ENCODE measurements around the gene LYPD6B.

The LYPD6B gene

GRCh38 chr2:149044500-149044899, 6.0 kb downstream of the LYPD6B start:
- no peaks in the 10 kb centered on the region for H3K27me3 ChIP-seq (ENCODE audit: control insufficient read depth, insufficient read depth, low read length)
- no peak overlapping the region for H3K9ac ChIP-seq (ENCODE audit: low read depth, low read length)
- no peaks in the 10 kb centered on the region for H3K36me3 ChIP-seq (ENCODE audit: insufficient read depth, low read length)
- H3K4me1 ChIP-seq (ENCODE audit: control insufficient read depth, insufficient read depth, low read length), result peaks cover 1% of the 10 kb centered on the region
- H3K4me3 ChIP-seq (ENCODE audit: low read length), result no peak overlapping the region
- H3K4me2 ChIP-seq (ENCODE audit: low read length), result no peak overlapping the region
- H3K9me3 ChIP-seq (replicated peaks; ENCODE audit: low read length), result no peaks in the 10 kb centered on the region

DNA sequence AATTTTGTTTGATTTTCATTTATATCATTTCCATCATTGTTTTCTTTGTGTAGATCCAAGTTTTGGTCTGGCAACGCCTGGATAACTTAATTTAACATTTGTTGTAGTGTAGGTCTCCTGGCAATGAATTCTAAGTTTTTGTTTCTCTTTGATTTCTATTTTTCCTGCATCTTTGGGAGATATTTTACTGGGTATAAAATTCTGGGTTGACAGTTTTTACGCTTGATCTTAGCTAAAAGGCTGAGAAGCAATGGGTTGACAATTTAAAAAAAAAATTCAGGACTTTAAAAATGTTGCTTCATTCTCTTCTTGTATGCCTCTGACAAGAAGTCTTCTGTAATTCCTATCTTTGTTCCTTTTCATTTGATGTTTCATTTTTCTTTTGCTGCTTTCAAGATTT, 8.6 kb downstream of the LYPD6B start:
- no peaks in the 10 kb centered on the region for H3K36me3 ChIP-seq (ENCODE audit: insufficient read depth, low read length)
- peaks cover 12% of the 10 kb centered on the region for H3K4me1 ChIP-seq (ENCODE audit: control insufficient read depth, insufficient read depth, low read length)
- H3K4me3 ChIP-seq (ENCODE audit: low read length), result no peak overlapping the region
- no peak overlapping the region for H3K4me2 ChIP-seq (ENCODE audit: low read length)
- no peaks in the 10 kb centered on the region for H3K9me3 ChIP-seq (replicated peaks; ENCODE audit: low read length)
- no peaks in the 10 kb centered on the region for H3K27me3 ChIP-seq (ENCODE audit: control insufficient read depth, insufficient read depth, low read length)
- H3K9ac ChIP-seq (ENCODE audit: low read depth, low read length), result no peak overlapping the region

- H3K4me1 ChIP-seq (ENCODE audit: control insufficient read depth, insufficient read depth, low read length), result peaks cover 12% of the 10 kb centered on the region
- no peak overlapping the region for H3K4me2 ChIP-seq (ENCODE audit: low read length)
- H3K9ac ChIP-seq (ENCODE audit: low read depth, low read length), result no peak overlapping the region
- no peak overlapping the region for H3K4me3 ChIP-seq (ENCODE audit: low read length)
- no peaks in the 10 kb centered on the region for H3K36me3 ChIP-seq (ENCODE audit: insufficient read depth, low read length)
- H3K9me3 ChIP-seq (replicated peaks; ENCODE audit: low read length), result no peaks in the 10 kb centered on the region
- H3K27me3 ChIP-seq (ENCODE audit: control insufficient read depth, insufficient read depth, low read length), result no peaks in the 10 kb centered on the region
These were observed 10.6 kb downstream of the LYPD6B start for GRCh38 chr2:149049142-149049541.

DNA sequence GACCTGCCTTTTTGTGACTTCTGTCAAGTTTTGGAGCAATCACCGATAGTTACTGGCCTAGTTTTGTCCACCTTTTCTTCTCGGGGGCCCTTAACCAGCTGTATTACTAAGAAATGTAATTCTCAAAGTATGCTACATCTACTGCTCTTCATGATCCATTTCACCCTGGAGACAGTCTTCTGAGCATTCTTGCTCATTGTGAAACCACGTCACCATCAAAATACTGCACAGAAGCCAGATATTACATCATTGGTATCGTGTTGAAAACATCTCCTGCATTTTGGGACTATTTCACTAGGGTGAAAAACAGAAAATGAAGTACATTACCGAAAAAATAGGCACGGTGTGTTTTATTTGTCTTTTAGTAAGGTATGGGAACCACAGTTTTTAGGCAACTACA, 11.7 kb downstream of the LYPD6B start:
- H3K4me3 ChIP-seq (ENCODE audit: low read length), result no peak overlapping the region
- no peak overlapping the region for H3K9ac ChIP-seq (ENCODE audit: low read depth, low read length)
- peaks cover 12% of the 10 kb centered on the region for H3K4me1 ChIP-seq (ENCODE audit: control insufficient read depth, insufficient read depth, low read length)
- H3K36me3 ChIP-seq (ENCODE audit: insufficient read depth, low read length), result no peaks in the 10 kb centered on the region
- H3K27me3 ChIP-seq (ENCODE audit: control insufficient read depth, insufficient read depth, low read length), result no peaks in the 10 kb centered on the region
- H3K9me3 ChIP-seq (replicated peaks; ENCODE audit: low read length), result no peaks in the 10 kb centered on the region
- H3K4me2 ChIP-seq (ENCODE audit: low read length), result peak overlapping the region; percentile 24

- H3K9ac ChIP-seq (ENCODE audit: low read depth, low read length), result peak overlapping the region; percentile 25
These were observed 17.3 kb downstream of the LYPD6B start for GRCh38 chr2:149055751-149056150.

GRCh38 chr2:149056541-149057255, 18.2 kb downstream of the LYPD6B start:
- no peak overlapping the region for H3K4me3 ChIP-seq (ENCODE audit: low read length)
- no peak overlapping the region for H3K4me2 ChIP-seq (ENCODE audit: low read length)
- H3K27me3 ChIP-seq (ENCODE audit: control insufficient read depth, insufficient read depth, low read length), result no peaks in the 10 kb centered on the region
- H3K9me3 ChIP-seq (replicated peaks; ENCODE audit: low read length), result no peaks in the 10 kb centered on the region
- no peak overlapping the region for H3K9ac ChIP-seq (ENCODE audit: low read depth, low read length)
- H3K4me1 ChIP-seq (ENCODE audit: control insufficient read depth, insufficient read depth, low read length), result peaks cover 14% of the 10 kb centered on the region
- H3K36me3 ChIP-seq (ENCODE audit: insufficient read depth, low read length), result no peaks in the 10 kb centered on the region

More at GRCh38 chr2:149055751-149056150, 17.3 kb downstream of the LYPD6B start:
- Histone ChIP-seq H3K27me3 (ENCODE audit: control insufficient read depth, insufficient read depth, low read length) (no peaks in the 10 kb centered on the region), H3K4me3 (ENCODE audit: low read length) (no peak overlapping the region), H3K36me3 (ENCODE audit: insufficient read depth, low read length) (no peaks in the 10 kb centered on the region), H3K9me3 (replicated peaks; ENCODE audit: low read length) (no peaks in the 10 kb centered on the region), H3K4me1 (ENCODE audit: control insufficient read depth, insufficient read depth, low read length) (peaks cover 11% of the 10 kb centered on the region), H3K4me2 (ENCODE audit: low read length) (peak overlapping the region; percentile 51)

DNA sequence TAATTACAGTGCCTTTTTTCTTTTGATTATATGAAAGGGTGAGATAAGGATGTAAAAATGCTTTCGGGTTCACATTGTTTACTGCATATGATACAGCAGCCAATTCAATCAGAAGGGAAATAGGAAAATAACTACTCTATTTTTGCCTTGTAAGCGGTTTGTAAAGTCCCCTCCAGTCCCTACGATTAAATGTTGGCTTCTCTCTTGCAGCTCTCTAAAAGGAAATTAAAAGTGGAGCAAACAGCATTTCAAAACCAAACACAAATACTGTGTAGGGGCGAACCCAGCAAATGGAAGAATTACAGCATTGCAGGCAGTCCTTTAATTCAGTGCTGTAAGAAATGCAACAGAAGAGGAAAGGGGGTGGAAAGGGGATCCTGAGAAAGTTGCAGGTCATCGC, 18.9 kb downstream of the LYPD6B start:
- no peaks in the 10 kb centered on the region for H3K27me3 ChIP-seq (ENCODE audit: control insufficient read depth, insufficient read depth, low read length)
- H3K9ac ChIP-seq (ENCODE audit: low read depth, low read length), result no peak overlapping the region
- H3K4me2 ChIP-seq (ENCODE audit: low read length), result no peak overlapping the region
- H3K36me3 ChIP-seq (ENCODE audit: insufficient read depth, low read length), result no peaks in the 10 kb centered on the region
- H3K4me1 ChIP-seq (ENCODE audit: control insufficient read depth, insufficient read depth, low read length), result peaks cover 14% of the 10 kb centered on the region
- H3K9me3 ChIP-seq (replicated peaks; ENCODE audit: low read length), result no peaks in the 10 kb centered on the region
- no peak overlapping the region for H3K4me3 ChIP-seq (ENCODE audit: low read length)

DNA sequence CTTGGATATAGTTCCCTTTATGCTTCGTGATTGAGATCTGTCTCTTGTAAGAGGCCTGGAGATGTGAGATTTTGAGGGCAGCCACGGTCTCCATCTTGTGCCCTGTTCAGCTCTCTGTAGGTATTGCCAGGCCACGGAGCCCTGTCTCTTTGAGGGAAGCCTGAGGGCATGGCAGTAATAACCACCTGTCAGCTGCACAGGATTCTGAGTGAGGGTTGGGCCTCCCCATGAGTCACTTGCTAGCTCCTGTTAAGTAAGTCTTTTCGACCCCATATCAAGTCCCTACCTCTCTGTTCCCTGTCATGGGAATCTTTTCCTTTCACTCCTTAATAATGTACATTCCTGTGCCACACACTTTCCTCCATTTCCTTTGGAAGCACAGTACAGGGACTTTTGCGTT, 20.4 kb downstream of the LYPD6B start:
- Histone ChIP-seq H3K27me3 (ENCODE audit: control insufficient read depth, insufficient read depth, low read length) (no peaks in the 10 kb centered on the region), H3K9me3 (replicated peaks; ENCODE audit: low read length) (no peaks in the 10 kb centered on the region), H3K9ac (ENCODE audit: low read depth, low read length) (no peak overlapping the region), H3K36me3 (ENCODE audit: insufficient read depth, low read length) (no peaks in the 10 kb centered on the region), H3K4me1 (ENCODE audit: control insufficient read depth, insufficient read depth, low read length) (peaks cover 19% of the 10 kb centered on the region), H3K4me3 (ENCODE audit: low read length) (no peak overlapping the region), H3K4me2 (ENCODE audit: low read length) (no peak overlapping the region)

GRCh38 chr2:149059822-149060221, 21.3 kb downstream of the LYPD6B start:
- Histone ChIP-seq H3K9ac (ENCODE audit: low read depth, low read length) (no peak overlapping the region), H3K4me1 (ENCODE audit: control insufficient read depth, insufficient read depth, low read length) (peaks cover 24% of the 10 kb centered on the region), H3K4me3 (ENCODE audit: low read length) (no peak overlapping the region), H3K27me3 (ENCODE audit: control insufficient read depth, insufficient read depth, low read length) (no peaks in the 10 kb centered on the region), H3K36me3 (ENCODE audit: insufficient read depth, low read length) (no peaks in the 10 kb centered on the region), H3K9me3 (replicated peaks; ENCODE audit: low read length) (no peaks in the 10 kb centered on the region), H3K4me2 (ENCODE audit: low read length) (no peak overlapping the region)

GRCh38 chr2:149061133-149061745, 22.7 kb downstream of the LYPD6B start:
- no peak overlapping the region for H3K9ac ChIP-seq (ENCODE audit: low read depth, low read length)
- no peak overlapping the region for H3K4me2 ChIP-seq (ENCODE audit: low read length)
- no peaks in the 10 kb centered on the region for H3K27me3 ChIP-seq (ENCODE audit: control insufficient read depth, insufficient read depth, low read length)
- no peaks in the 10 kb centered on the region for H3K9me3 ChIP-seq (replicated peaks; ENCODE audit: low read length)
- H3K36me3 ChIP-seq (ENCODE audit: insufficient read depth, low read length), result no peaks in the 10 kb centered on the region
- peaks cover 21% of the 10 kb centered on the region for H3K4me1 ChIP-seq (ENCODE audit: control insufficient read depth, insufficient read depth, low read length)
- no peak overlapping the region for H3K4me3 ChIP-seq (ENCODE audit: low read length)

DNA sequence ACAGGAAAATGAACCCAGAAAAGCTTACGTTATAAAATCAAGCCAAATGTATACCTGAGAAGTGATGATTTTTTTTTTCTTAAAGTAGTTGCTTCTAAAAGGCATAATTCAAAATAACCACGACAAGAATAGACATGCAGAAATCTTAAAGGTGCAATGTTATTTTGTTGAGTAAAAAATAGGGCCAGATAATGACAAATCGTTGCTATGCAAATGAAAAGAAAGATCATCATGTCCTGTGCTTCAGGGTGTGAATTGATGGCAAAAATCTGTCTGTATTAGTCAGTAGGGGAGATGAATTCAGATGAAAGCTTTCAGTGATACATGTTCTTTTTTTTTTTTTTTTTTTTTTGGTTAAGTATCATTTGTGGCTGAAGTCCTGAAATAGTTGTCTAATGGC, 24.0 kb downstream of the LYPD6B start:
- Histone ChIP-seq H3K4me2 (ENCODE audit: low read length) (no peak overlapping the region), H3K4me3 (ENCODE audit: low read length) (no peak overlapping the region), H3K4me1 (ENCODE audit: control insufficient read depth, insufficient read depth, low read length) (peaks cover 20% of the 10 kb centered on the region), H3K36me3 (ENCODE audit: insufficient read depth, low read length) (no peaks in the 10 kb centered on the region), H3K27me3 (ENCODE audit: control insufficient read depth, insufficient read depth, low read length) (no peaks in the 10 kb centered on the region), H3K9me3 (replicated peaks; ENCODE audit: low read length) (no peaks in the 10 kb centered on the region), H3K9ac (ENCODE audit: low read depth, low read length) (no peak overlapping the region)

DNA sequence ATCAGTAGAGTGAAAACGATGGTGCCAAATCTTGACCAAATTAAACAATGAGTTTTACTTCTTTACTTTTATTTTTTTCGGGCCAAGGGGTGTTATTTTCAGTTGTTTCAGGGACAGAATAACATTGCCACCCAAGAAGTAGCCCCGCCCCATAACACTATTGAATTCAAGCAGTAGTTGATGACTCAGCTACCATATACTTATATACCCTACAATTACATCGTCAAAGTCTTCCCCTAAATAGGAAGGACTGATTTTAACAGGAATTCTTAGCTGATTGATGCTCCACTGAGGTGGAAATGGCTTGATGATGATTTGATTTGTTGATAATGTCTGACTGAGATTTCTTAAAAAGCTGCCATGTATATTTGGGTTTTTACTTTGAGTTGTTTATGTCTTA, 24.7 kb downstream of the LYPD6B start:
- H3K36me3 ChIP-seq (ENCODE audit: insufficient read depth, low read length), result no peaks in the 10 kb centered on the region

More for the DNA sequence above, 24.7 kb downstream of the LYPD6B start:
- H3K9me3 ChIP-seq (replicated peaks; ENCODE audit: low read length), result no peaks in the 10 kb centered on the region
- peaks cover 24% of the 10 kb centered on the region for H3K4me1 ChIP-seq (ENCODE audit: control insufficient read depth, insufficient read depth, low read length)
- no peak overlapping the region for H3K4me3 ChIP-seq (ENCODE audit: low read length)
- H3K4me2 ChIP-seq (ENCODE audit: low read length), result no peak overlapping the region
- H3K27me3 ChIP-seq (ENCODE audit: control insufficient read depth, insufficient read depth, low read length), result no peaks in the 10 kb centered on the region
- no peak overlapping the region for H3K9ac ChIP-seq (ENCODE audit: low read depth, low read length)
